Measurements from ENCODE around the gene PITRM1. TPM values are rescaled to one million over a fixed set of nuclear protein-coding genes. Genes with fewer than 3 reads are reported as not detected.
A peak's percentile ranks its signal among the peaks of the same experiment; 100 is the strongest.
"Not testable (repeated sequence)": the region's sequence is repeated elsewhere in the genome, so short reads cannot be mapped to it uniquely, and the experiment has no call there.

Gene PITRM1
- 85.7 TPM for total RNA-seq

- DNase-seq (ENCODE audit: low spot score) (peak; percentile 99), ATAC-seq (peak; percentile 98)
- intact Hi-C loops (cut with DNase I) = no loop called here
Observed at GRCh38 chr10:3172446-3173170, at the start of gene PITRM1. Gene PITRM1, minus strand, starts transcription at chr10:3172782. Its CDS starts 10 bp downstream, at chr10:3172772.

DNA sequence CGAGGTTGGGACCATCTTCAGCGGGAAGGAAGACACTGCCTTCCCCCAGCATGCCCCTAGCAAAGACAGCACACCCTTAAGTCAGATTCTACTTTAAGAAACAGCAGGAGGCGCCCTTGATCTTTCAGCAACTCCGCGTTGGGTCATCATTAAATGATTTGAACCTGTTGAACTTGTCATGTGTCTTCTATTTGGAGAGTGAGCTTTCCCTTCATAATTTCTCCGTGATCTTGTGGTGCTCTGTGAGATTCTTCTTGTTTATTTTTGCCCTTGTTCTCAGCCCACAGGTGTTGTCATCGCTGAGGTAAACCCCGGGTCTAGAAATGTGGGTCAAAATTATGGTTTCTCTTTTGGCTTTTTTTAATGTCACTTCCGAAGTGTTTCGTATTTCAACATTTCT, 49.5 kb upstream of the PITRM1 start:
- ATAC-seq = no peak
- DNase-seq (ENCODE audit: low spot score) = no peak
- intact Hi-C loops (cut with DNase I) = no loop called here

DNA sequence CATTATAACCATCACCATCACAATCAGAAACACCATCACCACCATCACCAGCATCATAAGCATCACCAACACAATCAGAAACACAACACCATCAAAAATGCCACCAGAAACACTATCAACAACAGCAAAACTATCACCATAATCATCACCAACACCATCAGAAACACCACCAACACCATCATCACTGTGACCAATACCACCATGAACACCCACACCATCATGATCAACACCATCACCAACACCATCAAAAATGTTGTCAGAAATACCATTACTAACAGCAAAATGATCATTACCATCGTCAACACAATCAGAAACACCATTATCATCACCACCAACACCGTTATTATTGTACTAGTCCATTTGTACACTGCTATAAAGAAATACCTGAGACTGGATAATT, 49.0 kb upstream of the PITRM1 start:
- DNase-seq (ENCODE audit: low spot score); intact Hi-C loops (cut with DNase I); ATAC-seq: not testable (repeated sequence)

DNA sequence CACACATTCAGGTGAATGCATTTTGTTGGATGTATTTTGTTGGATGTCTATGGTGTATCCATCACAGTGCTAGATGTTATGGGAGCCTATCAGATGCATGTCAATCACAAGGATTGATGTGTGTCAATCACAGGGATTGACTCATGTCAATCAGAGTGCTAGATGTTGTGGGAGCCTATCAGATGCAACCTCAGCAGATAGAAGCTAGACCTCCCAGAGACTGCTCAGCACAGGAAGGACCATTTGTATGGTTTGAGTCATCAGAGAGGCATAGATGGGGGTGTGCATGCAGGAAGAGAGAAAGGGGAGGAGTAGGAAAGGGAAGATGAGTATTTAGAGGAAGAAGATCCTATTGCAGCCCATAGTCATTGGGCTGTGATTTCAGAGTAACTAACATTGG, 48.3 kb upstream of the PITRM1 start:
- intact Hi-C loops (cut with DNase I) = no loop called here
- ATAC-seq = no peak

GRCh38 chr10:3219021-3219628, 46.5 kb upstream of the PITRM1 start:
- ATAC-seq; DNase-seq (ENCODE audit: low spot score); intact Hi-C loops (cut with DNase I): not testable (repeated sequence)

More for the DNA sequence above, 48.3 kb upstream of the PITRM1 start:
- DNase-seq (ENCODE audit: low spot score) = no peak

DNA sequence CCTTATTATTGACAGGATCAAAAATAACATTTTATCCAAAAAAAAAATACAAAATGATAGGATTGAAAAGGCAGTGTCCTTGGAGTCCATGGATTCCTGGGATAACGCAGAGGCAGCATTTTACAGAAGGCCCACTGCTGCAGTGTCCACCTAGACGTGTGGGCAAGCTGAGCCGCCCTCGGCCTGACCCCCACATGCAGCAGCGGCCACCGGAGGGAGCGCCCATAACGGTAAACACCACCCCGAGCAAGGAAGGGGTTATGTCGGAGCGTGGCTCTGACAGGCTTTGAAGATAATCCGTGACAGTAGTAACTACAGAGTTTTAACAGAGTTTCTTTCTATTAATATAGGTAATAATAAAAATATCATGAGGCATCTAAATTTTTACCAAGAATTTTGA, 45.3 kb upstream of the PITRM1 start:
- intact Hi-C loops (cut with DNase I) = no loop called here
- DNase-seq (ENCODE audit: low spot score) (no peak), ATAC-seq (no peak)

DNA sequence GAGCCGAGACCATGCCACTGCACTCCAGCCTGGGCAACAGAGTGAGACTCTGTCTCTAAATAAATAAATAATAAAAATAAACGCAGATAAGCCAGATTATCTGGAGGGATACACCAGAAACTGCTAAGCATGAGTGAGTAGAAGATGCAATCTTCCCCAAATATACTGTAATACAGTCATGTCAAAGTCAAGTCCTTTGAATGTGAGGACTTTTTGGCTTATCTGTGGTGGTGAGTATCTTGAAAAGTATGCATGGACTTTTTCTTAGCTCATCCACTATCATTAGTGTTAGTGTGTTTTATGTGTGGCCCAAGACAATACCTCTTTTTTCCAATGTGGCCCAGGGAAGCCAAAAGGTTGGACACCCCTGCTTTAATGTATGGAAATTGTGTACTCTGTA, 44.7 kb upstream of the PITRM1 start:
- no peak for ATAC-seq
- no peak for DNase-seq (ENCODE audit: low spot score)
- intact Hi-C loops (cut with DNase I) = no loop called here

- intact Hi-C loops (cut with DNase I) = no loop called here
- no peak for ATAC-seq
- DNase-seq (ENCODE audit: low spot score) = no peak
Observed at GRCh38 chr10:3215153-3215775, 42.7 kb upstream of the PITRM1 start.

DNA sequence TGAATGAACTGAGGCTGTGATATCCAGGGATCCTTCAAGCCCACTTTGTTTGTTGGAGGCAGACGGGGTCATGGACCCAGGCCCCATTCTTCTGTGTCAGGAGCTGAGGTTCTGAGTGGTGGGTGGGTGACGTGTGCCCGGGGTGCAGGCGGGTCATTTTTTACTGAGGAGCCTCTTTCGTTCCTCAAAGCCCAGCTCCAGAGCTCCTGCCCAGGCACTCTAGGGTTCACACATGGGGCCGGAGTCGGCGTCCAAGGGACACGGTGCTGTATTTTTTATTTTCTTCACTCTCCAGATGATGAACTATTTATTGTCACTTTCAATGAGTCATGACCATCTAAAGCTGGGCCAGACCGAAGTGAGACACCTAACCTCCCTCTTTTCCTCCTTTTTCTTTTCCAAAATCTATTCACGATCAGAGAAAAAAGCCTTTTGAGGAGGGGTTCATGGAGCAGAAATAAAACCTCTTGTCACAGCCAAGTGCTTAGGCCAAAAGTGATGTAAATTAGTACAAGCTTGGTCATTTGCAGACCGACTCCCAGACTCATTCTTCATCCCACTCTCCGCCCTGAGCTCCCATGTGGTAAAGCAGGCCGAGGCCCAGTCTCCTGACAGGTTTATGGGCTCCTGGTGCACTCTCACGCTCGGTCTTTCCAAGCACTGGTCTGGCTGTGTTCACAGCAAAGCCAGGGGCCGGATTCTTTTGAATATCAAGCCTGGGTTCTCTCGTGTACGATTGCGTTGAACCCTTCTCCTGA, 41.4 kb upstream of the PITRM1 start:
- peak; percentile 19 for ATAC-seq

GRCh38 chr10:3213208-3213607, 40.6 kb upstream of the PITRM1 start:
- ATAC-seq (peak; percentile 80), DNase-seq (ENCODE audit: low spot score) (no peak)
- intact Hi-C loops (cut with DNase I) = no loop called here

More for the DNA sequence above, 41.4 kb upstream of the PITRM1 start:
- no peak for DNase-seq (ENCODE audit: low spot score)
- intact Hi-C loops (cut with DNase I) = no loop called here

DNA sequence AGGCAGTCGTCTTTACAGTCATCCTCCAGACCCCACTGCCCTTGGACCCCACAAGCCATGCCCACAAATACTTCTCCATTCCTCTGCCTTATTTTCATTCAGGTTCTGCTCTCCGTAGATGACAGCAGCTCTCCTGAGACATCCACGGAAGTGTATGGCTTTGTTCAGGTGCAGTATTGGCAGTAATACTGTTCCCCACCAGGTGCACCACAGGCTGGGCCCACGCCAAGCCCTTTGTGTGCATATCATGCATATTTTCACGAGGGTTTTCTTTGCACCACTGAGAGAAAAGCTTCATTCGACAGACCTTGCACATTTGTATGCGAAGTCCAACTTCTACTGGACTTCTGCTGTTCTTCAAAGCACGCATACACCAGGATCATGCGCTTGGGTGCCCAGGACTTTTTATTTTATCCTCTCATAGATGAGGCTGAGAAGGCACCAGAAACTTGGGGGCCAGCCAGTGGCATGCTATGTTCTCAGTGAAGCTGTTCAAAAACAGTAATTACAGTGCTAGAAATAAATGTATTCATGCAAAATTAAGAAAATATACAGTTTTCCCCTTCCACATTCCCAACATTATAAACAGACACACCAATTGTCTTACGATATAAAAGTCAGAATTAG, 37.8 kb upstream of the PITRM1 start:
- intact Hi-C loops (cut with DNase I) = no loop called here
- ATAC-seq = no peak
- DNase-seq (ENCODE audit: low spot score) = no peak

DNA sequence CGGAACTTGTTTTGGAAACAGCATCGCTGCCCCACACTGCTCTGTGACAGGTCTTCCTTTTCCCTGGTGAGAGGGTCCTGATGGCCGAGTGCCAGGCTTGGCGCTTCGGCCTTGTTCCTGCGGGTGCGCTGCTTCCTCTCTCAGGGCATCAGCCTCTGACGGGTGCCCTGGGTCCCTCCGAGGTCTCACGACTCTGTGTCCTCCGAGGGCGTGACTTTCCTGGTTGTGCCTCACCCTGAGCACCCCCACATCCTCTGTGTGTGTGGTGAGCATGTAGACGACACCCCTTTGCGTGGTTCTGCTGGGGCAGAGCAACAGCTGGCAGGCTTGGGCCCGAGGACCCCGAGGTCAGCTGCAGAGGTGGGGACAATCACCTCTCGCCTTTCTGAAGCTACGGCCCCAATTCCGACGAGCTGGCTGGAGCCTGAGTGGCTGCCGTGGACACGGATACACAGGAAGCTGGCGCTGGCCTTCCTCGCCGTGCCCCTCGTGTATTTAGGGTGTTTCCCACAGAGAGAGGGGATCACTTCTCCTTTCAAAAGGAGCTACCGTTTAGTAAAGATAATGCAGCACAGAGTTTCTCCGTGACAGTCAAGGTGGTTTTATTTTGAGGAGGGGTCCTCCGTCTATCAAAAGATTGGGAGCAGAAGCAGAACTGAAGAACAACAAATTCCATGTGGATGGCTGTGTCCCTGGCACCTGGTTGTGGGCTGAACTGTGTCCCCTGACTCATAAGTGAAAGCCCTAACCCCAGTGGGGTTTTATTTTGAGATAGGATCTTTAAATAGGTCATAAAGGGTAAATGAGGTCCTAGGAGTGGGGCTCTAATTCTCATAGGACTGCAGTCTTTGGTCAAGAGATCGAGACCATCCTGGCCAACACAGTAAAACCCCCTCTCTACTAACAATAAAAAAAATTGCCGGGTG, 36.2 kb upstream of the PITRM1 start:
- DNase-seq (ENCODE audit: low spot score) = no peak
- ATAC-seq = peak; percentile 27
- intact Hi-C loops (cut with DNase I) = no loop called here

DNA sequence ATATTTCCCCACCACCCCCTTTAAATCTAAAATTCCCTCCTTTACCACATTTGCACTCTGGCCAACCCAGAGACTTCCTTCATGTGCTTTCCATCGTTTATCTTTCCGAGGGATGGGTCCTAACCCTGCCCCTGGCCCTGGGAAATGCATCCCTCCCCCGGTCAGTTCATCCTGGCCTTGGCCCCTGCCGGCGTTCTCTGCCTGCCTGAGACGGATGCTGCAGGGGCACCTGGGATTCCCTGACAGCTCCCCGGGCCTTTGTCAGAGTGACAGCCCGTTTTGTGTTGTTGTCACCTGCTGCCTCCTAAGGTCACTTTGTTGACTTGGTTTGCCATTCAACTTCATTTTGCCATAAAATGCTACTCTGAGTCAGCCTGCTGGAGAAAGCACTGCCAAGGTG, 34.8 kb upstream of the PITRM1 start:
- ATAC-seq (no peak), DNase-seq (ENCODE audit: low spot score) (no peak)
- intact Hi-C loops (cut with DNase I) = no loop called here

DNA sequence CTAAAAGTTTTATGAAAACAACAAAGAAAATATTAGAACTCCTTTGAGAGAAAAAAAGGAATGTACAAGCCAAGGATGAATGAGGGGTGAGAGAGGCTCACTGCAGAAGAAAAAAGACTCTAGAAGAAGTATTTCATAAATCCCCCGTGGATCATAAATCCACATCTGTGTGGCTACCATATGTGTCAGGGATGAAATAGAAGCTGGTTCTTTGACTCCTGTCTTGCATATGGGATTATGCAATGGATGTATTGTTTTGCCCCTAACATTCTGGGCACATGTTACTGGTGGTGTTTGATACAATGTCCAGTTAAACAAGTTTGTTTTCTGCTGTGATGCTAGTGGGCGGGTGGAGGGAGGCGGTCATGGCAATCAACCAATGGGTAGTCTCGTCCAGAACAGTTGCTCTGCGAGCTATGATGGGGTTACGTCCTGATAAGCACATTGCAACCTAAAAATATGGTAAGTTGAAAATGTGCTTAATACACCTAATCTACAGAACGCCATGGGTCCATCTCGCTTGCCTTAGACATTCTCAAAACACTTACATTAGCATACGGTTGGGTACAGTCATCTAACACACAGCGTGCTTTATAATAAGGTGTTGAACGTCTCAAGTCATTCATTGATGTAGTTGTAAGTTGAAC, 34.1 kb upstream of the PITRM1 start:
- intact Hi-C loops (cut with DNase I) = no loop called here
- ATAC-seq (peak; percentile 73), DNase-seq (ENCODE audit: low spot score) (no peak)

DNA sequence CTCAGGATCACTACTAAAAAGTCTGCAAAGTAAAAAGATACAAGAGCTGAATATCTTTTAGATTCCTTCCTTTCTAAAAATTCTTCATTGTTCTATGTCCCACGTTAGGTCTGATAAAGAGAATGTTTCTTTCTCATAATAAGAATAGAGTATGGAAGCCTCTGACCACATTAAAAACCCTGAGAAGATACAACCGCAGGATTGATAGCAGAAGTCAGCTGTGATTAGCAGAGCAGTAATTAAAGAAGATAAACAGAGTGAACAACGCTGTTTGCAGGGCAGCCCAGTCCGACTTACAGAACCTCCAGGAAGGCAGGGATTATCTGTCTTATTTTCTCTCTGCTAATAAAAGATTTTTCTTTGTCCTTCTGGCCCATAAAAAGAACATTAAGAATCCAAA, 31.4 kb upstream of the PITRM1 start:
- DNase-seq (ENCODE audit: low spot score) (no peak), ATAC-seq (no peak)
- intact Hi-C loops (cut with DNase I) = no loop called here

- no peak for ATAC-seq
- intact Hi-C loops (cut with DNase I) = no loop called here
- DNase-seq (ENCODE audit: low spot score) = no peak
Observed at GRCh38 chr10:3203016-3203811, 30.6 kb upstream of the PITRM1 start.

DNA sequence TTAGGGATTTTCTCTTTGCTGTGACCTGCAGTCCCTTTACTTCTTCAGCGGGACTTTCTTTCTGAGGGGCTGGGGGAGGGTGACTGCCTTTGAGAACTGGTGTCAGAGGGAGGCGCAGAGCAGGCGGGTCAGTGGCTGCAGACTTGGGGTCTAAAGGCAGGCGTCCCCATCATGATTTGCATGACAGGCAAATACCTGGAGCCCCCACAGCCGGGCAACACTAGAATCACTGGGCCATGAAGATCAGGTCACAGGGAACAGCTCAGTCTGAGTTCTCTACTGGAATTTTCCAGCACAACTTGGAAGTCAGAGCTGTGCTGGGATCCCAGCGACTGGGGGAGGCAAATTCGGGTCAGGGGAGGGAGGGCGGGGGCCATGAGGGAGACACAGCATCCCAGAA, 29.2 kb upstream of the PITRM1 start:
- ATAC-seq (no peak), DNase-seq (ENCODE audit: low spot score) (no peak)
- intact Hi-C loops (cut with DNase I) = no loop called here
